NCI-H187 treated with DMSO at 0.1 percent for 48 hours (cell line): ENCODE measurements around the gene FXN.
"Not testable (repeated sequence)": the region's sequence is repeated elsewhere in the genome, so short reads cannot be mapped to it uniquely, and the experiment has no call there.

Experiments used
- DNase-seq: peaks from one replicate; lab custom pipeline; 2025; lab: John Stamatoyannopoulos, UW

FXN gene

DNA sequence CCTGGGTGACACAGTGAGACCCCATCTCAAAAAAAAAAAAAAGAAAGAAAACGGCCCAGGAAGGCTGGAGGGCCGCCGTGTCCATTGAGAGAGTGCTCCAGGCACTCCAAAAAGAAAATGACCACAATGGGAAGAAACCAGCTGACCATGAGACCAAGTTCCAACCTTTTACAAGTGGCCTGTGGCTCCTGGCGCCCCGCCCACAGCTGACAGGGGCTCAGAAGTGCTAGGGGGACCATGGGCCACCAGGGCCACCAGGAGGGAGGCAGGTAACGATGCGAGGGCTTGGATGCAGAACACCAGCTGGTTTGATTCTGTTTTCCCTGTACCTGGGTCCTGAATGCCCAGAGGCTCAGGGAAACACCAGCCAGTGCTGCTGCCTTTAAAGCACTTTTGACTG lies 34.6 kb downstream of the FXN start:
- no peak for DNase-seq

DNA sequence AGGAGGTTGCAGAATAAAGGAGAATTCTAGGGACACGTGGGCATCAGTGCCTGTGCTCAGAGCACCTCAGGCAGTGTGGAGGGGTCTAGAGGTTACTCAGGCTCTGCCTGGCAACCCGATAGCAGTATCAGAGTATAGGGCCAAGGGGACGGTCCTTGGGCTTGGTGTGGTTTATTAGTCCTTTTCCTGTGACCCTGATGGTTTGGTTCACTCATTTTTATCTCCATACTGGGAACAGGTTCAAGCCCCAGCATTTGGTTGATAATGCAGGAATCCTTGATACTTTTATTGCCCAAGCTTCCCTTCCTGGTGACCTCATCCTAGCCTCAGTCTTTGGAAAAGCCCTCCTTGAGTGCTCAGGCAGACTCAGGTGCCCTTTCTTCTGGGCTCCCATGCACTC lies 35.5 kb downstream of the FXN start:
- DNase-seq, result no peak

DNA sequence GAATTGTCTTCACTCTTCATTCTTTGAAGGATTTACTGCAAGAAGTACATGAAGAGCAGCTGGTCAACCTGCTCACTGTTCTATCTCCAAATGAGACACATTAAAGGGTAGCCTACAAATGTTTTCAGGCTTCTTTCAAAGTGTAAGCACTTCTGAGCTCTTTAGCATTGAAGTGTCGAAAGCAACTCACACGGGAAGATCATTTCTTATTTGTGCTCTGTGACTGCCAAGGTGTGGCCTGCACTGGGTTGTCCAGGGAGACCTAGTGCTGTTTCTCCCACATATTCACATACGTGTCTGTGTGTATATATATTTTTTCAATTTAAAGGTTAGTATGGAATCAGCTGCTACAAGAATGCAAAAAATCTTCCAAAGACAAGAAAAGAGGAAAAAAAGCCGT lies 37.6 kb downstream of the FXN start:
- DNase-seq, result no peak

DNA sequence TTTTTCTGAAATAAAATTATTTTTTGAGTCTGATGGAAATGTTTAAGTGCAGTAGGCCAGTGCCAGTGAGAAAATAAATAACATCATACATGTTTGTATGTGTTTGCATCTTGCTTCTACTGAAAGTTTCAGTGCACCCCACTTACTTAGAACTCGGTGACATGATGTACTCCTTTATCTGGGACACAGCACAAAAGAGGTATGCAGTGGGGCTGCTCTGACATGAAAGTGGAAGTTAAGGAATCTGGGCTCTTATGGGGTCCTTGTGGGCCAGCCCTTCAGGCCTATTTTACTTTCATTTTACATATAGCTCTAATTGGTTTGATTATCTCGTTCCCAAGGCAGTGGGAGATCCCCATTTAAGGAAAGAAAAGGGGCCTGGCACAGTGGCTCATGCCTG lies 39.2 kb downstream of the FXN start:
- no peak for DNase-seq

DNA sequence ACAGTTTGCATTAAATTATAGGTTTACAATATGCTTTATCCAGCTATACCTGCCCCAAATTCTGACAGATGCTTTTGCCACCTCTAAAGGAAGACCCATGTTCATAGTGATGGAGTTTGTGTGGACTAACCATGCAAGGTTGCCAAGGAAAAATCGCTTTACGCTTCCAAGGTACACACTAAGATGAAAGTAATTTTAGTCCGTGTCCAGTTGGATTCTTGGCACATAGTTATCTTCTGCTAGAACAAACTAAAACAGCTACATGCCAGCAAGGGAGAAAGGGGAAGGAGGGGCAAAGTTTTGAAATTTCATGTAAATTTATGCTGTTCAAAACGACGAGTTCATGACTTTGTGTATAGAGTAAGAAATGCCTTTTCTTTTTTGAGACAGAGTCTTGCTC lies 41.0 kb downstream of the FXN start:
- no peak for DNase-seq

DNA sequence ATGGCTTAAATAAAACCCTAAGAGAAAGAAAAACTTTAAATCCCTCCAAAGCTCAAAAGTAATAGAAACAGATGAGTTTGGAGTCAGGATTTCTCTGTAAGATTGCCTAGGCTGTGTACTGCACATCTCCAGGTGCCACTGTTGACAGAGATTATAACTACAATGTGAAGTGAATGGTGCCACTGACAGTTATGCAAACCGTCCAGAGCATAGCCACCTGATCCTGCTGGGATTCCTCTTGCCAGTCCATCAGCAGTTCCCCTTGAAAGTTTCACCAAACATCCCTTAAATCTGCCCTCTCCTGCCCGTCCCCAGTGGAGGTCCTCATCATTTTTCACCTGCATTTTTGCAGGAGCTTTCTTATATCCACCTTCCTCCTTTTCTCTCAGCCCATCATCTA lies 42.5 kb downstream of the FXN start:
- no peak for DNase-seq

DNA sequence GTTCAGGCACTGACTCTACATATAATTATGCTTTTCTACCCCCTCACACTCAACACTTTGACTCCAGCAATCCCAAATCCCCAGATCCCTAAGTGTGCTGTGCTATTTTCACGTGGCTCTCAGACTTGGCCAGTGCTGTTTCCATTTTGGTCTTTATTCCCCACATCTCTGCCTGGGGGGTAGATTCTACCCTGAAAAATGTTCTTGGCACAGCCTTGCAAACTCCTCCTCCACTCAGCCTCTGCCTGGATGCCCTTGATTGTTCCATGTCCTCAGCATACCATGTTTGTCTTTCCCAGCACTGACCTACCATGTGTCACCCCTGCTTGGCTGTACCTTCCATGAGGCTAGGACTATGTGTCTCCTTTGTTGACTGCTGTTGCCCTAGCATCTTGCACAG lies 43.0 kb downstream of the FXN start:
- no peak for DNase-seq

DNA sequence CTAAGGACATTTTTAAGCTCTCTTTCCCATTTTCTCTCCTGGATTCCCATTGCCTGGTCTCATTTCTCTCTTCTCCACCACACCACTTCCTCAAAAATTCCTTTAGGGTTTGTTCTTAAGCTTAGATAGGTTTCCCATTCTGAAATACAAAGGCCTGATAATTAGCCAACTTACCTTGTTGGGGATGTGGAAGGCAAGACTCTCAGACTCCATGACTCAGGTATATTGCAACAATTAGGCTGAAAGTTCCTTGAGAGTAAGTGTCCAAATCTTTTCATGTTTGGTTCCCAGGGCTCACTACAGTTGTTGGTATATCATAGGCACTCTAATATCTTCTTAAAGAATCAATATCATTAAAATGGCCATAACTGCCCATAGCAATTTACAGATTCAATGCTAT lies 43.6 kb downstream of the FXN start:
- no peak for DNase-seq

DNA sequence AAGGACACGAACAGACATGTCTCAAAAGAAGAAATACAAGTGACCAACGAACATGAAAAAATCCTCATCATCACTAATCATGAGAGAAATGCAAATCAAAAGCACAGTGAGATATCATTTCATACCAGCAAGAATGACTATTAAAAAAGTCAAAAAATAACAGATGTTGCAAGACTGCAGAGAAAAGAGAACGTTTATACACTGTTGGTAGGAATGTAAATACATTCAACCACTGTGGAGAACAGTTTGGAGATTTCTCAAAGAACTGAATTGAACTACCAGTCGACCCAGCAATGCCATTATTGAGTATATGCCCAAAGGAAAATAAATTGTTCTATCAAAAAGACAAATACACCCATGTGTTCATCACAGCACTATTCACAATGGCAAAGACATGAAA lies 45.7 kb downstream of the FXN start:
- no peak for DNase-seq

DNA sequence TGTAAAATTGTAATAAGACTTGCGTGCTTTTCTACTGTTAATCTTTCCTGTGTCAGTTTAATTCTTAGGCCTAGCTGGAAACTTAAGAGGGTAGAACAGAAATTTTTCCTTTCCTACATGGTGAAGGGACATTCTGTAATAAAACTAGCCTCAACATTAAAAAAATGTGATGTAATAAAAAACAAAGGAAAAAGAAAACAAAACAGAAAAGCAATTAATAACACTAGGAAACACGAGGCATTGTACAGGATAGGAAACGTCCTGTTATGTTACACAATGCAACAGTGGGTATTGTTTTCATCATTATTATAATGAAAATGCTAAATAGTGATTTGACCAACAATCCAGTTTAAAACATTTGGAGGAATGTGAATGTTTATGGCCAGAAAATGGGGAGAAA lies 47.8 kb downstream of the FXN start:
- DNase-seq, result no peak

DNA sequence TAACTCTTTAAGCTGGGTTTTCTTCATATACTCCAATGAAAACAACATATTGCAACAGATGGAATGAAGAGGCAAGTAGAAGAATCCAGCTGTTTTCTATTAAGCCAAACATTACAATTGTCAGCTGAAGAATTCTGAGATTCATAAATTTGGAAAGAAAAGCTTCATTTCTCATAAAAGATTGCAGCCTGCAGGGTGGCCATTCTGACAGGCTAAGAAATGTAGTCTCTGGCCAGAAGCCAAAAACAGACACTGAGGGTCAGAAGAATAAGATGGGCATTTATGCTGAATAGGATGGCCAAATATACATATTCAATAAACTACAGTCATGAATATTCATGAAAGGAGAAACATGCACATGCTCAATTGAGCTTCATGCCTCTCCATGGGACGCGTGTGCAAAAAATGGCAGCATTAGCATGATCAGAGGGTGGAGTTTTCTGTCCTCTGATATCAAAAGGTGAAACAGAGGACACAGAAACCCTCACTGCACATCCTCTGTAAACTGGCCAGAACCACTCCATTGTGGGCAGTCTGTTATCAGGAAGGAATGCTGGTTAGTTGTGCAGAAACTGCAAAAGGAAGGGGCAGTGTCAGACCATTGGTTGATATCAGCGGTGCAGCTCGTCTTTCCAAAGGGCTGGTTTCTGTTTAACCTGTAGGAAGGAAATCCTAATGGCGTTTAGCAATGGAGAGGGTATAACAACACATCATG lies 50.2 kb downstream of the FXN start:
- no peak for DNase-seq

DNA sequence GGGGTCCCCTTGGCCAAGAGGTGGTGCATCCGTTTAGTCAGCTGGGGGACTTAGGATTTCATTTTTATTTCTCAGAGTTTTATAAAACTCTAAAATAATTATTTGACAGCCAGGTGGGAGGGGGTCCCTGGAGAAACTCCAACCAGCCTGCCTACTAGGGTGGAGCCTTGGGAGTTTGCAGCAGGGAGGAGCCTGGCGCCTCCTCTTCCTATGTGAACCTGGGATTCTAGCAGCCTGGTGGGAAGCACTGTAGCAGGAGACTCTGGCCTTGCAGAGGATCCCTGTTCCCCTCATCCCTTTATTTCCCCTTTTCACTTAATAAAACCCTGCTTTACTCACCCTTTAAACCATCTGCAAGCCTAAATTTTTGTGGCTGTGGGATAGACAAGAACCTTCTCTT lies 50.8 kb downstream of the FXN start:
- no peak for DNase-seq

DNA sequence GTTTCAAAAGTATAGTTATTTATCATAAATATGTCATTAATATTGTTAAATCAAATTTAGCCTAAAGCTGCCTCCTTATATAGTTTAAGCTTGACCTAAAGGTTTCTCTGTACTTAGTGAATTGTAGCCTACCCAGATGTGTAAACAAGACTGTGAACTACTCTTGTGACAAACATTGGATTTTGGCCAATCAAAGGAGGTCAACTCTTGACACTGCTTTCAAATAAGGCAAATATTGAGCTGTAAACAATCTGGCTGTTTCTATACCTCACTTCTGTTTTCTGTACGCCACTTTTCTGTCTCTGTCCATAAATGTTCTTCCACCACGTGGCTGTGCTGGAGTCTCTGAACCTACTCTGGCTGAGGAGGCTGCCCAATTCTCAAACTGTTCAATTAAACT lies 51.2 kb downstream of the FXN start:
- DNase-seq, result no peak

DNA sequence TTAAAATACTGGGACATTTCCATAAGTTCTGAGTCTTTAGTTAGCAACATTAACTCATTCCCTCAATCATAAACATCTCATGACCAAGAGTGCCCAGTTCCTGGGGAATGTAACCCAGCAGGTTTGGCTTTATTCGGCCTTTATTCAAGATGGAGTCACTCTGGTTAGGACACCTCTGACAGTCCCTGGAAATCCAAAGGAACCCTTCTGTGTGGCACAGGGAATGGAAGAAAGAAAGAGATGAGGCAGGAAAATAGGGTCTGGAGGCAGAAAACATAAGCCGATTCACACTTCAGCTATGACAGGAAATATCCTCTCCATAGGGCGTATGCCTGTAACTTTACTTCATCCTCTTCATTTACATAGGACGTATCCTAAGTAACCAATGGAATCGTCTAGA lies 53.5 kb downstream of the FXN start:
- DNase-seq, result no peak

DNA sequence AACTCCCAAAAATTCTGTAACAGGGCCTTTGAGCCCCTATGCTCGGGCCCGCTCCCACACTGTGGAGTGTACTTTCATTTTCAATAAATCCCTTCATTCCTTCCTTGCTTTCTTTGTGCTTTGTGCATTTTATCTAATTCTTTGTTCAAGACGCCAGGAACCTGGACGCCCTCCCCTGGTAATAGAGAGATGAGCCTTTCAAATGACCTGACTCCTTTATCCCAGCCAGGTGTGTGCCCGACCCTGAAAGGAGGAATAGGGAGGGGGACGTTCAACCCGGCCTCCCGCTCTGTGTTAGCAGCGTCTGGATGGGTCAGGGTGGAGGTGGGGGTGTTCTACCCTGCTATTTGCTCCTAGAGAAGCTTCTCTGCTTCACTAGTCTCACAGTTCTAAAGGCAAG lies 53.9 kb downstream of the FXN start:
- no peak for DNase-seq

DNA sequence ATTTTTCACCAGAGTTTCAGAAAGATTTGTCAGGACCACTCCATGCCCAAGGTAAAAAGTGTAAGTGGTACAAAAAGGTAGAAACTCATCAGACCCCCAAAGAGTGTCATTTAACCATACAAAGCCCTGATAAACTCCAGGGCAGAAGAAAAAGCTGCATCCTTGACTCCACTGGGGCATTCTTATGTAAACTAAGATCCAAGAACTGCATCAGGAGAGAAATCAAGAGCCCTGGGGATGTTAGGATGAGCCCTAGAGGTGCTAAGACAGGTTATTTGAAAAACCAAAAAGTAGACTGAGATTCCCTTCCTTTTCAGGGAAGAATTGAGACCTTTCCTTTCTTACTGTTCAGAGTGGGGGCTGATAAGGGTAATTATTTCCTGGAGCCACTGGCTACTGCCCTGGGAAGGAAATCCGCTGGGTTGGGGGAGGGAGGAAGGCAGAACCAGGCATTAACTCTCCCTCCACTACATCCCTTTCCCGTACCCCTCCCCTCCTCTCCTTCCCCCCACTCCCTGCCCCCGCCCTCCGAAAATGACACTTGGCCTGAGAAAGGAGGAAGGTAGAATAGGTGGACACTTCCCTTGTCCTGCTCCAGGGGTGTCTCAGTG lies 54.7 kb downstream of the FXN start:
- no peak for DNase-seq

DNA sequence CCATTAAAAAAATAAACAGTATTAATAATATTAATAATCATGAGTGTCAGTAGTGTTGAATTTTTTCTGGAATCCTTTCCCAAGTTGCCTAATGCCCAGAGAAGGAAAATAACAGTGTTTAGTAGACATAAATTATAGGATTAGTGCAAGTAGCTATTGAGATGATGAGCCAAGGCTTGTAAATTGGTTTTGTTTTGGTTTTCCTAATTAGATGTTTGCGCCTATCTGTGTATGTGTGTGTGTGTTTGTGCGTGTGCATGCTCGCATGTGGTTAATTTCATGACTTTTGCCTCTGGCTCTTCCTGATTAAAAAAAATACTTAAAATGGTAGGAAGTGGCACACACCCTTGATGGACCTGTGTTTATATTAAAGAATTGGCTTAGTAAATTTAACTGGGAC lies 55.4 kb downstream of the FXN start:
- no peak for DNase-seq

DNA sequence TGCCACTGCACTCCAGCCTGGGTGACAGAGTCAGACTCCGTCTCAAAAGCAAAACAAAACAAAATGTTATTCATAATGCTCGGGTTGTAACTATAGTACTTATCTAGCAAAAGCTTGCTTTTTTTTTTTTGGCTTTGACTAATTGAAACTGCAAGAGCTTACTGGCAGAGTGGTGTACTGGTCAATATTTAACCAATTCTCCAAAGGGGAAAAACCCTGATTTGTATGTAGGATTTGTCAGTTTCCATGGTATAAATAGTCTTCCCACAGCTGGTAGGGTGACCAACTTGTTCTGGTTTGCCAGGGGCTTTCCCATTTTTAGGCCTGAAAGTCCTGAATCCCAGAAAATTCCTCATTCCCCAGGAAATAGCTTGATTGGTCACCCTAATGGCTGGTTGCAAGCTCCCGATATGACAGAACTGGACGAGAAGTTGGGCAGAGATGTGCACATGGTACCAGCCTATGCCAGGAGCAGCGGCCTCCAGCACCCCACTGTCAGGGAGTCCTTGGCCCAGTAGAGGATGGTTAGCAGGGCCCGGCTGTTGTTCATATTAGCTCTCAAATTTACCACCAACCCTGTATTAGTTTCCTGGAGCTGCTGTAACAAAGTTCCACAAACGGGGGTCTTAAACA lies 58.0 kb downstream of the FXN start:
- no peak for DNase-seq

DNA sequence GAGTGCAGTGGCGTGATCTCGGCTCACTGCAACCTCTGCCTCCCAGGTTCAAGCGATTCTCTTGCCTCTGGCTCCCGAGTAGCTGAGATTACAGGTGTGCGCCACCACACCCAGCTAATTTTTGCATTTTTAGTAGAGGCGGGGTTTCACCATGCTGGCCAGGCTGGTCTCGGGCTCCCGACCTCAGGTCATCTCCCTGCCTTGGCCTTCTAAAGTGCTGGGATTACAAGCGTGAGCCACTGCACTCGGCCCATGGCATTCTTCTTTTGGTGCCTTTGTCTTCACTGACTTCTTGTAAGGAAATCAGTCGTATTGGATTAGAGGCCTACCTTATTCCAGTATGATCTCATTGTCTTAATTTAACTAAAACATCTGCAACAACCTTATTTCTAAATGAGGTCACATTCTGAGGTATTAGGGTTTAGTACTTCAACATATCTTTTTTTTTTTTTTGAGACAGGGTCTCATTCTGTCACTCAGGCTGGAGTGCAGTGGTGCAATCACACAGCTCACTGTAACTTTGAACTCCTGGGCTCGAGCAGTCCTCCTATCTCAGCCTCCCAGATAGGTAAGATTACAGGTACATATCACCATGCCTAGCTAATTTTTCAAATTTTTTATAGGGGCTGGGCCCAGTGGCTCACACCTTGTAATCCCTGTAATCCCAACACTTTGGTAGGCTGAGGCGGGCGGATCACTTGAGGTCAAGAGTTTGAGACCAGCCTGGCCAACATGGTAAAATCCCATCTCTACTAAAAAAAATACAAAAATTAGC lies 59.0 kb downstream of the FXN start:
- DNase-seq, result not testable (repeated sequence)

DNA sequence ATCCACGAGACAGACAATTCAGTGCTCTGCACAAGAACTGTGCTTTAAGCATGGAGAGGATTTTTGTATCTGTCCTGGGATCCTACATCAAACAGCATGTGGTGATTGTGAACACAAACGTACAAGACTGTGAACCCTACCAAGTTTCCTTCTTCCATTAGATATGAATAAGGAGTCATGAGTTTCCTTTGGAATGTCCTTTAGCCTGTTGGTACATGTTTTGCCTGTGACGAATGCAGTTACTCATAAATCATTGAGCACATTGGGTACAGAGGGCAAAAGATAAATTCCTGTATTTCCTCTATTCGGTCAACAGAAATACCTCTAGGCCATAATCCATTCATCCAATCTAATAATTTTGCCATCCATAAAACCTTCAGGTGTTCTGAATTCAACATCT lies 61.5 kb downstream of the FXN start:
- no peak for DNase-seq

DNA sequence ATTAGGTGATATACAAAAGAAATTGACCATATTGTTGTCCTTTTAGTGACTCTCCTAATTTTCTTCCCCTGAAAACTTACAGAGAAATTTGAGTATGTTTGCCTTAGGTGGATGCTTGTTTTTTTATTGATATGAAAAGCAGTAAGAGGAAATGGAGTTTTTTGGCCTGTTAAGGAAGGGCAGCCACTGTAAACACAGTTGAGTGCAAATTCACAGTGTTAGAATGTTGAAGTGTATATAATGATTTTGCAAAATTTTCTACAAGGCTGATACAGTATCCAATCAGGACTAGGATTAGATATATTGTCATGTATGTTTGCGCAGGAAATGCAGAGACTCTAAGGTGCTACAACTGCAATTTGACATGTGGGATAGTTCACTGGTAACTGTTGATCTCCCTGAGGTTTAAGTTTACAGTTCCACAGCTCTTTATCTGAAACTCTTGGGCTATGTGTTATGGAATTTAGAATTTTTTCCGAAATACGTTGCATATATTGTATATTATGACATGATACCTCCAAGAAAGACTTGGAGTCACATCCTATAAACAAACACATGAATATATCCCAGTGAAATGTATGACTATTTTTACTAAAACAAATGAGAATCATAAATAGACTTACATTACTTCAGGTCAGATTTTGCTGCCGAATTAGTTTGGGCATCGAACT lies 62.5 kb downstream of the FXN start:
- no peak for DNase-seq

DNA sequence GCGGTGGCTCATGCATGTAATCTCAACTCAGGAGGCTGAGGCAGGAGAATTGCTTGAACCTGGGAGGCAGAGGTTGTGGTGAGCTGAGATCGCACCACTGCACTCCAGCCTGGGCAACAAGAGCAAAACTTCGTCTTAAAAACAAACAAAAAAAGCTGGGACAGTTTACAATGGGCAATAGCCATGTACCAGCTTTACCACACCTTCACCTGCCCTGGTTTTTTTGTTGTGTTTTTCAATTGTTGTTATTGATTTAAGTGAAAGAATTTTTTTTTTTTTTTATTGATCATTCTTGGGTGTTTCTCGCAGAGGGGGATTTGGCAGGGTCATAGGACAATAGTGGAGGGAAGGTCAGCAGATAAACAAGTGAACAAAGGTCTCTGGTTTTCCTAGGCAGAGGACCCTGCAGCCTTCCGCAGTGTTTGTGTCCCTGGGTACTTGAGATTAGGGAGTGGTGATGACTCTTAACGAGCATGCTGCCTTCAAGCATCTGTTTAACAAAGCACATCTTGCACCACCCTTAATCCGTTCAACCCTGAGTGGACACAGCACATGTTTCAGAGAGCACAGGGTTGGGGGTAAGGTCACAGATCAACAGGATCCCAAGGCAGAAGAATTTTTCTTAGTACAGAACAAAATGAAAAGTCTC lies 67.9 kb downstream of the FXN start:
- not testable (repeated sequence) for DNase-seq
